ENCODE measurements around the gene MAFB. TPM values are rescaled to one million over a fixed set of nuclear protein-coding genes. Genes with fewer than 3 reads are reported as not detected.

Gene MAFB
- total and polyA plus RNA-seq, 12 donors, result 7.5 to 79.0 (median 37.6) TPM

DNA sequence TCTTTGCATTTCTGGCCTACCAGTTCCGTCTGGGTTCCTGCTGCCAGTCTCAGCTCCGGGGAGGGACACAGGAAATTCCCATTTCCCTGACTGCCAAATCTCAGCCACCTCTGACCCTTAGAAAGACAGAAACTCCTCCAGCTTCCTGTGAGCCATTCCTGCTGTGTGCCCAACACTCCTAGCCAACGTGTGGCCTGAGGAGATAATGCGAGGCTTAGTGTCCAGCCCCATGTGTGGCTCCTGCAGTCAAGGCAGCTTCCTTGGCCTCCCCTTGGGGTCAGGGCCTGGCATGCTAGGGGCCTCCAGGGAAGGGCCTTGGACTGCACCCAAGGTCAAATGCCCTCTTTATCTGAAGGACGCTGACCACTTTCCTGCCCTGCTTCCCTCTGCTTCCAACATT is 45.1 kb downstream of the MAFB start:
- WGBS, 4 donors, result 19 to 29% (median 26%) methylated on average over 4 to 5 of the region's 5 CpGs
- Histone ChIP-seq H3K27me3 (no peaks in the 10 kb centered on the region), H3K27ac (peak overlapping the region in 1 of 5 donors; percentile 23), H3K4me1 (replicated peaks in 1 of 2) (peaks cover 10 to 32% of the 10 kb centered on the region in 2 donors), H3K9me3 (replicated peaks in 1 of 3) (no peaks in the 10 kb centered on the region), H3K36me3 (replicated peaks in 1 of 2) (no peaks in the 10 kb centered on the region), H3K4me3 (no peak overlapping the region)
- peak in 6 of 7 donors; percentile 30 to 78 (median 55) for DNase-seq
- intact Hi-C loops (cut with DNase I), result no loop called here
- TF ChIP-seq, protein P1, sequence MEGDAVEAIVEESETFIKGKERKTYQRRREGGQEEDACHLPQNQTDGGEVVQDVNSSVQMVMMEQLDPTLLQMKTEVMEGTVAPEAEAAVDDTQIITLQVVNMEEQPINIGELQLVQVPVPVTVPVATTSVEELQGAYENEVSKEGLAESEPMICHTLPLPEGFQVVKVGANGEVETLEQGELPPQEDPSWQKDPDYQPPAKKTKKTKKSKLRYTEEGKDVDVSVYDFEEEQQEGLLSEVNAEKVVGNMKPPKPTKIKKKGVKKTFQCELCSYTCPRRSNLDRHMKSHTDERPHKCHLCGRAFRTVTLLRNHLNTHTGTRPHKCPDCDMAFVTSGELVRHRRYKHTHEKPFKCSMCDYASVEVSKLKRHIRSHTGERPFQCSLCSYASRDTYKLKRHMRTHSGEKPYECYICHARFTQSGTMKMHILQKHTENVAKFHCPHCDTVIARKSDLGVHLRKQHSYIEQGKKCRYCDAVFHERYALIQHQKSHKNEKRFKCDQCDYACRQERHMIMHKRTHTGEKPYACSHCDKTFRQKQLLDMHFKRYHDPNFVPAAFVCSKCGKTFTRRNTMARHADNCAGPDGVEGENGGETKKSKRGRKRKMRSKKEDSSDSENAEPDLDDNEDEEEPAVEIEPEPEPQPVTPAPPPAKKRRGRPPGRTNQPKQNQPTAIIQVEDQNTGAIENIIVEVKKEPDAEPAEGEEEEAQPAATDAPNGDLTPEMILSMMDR (IDR thresholded peaks at IDR 0.05), result no peak
- no peak for TF ChIP-seq POLR2A (IDR thresholded peaks at IDR 0.05)

DNA sequence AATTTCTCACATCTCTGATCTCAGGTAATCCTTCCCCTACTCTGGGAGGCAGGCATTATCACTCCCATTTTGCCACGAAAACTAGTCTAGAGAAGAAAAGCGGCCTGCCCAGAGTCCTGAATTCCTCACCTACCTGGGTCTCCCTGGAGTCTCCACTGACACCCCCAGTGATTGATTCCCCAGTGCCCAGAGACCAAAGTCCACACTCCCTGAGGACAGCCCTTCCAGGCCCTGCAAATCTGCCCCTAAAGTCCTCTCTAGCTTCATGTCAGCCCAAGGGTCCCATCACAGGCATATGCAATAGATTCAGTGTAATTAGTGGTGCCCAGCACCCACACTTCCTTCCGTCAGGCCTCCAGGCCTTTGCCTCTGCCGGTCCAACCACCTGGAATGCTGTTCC is 47.2 kb downstream of the MAFB start:
- peaks cover 10 to 20% of the 10 kb centered on the region in 2 donors for H3K4me1 ChIP-seq (replicated peaks in 1 of 2)
- no peaks in the 10 kb centered on the region for H3K36me3 ChIP-seq (replicated peaks in 1 of 2)
- TF ChIP-seq POLR2A (IDR thresholded peaks at IDR 0.05), result no peak
- TF ChIP-seq, protein P1 (IDR thresholded peaks at IDR 0.05), result no peak
- H3K4me3 ChIP-seq, result no peak overlapping the region
- no peak for DNase-seq
- no peak overlapping the region for H3K27ac ChIP-seq
- intact Hi-C loops (cut with DNase I), result no loop called here
- H3K9me3 ChIP-seq (replicated peaks in 1 of 3), result no peaks in the 10 kb centered on the region
- WGBS, 4 donors, result 65 to 88% (median 77%) methylated on average over 4 of the region's 4 CpGs
- H3K27me3 ChIP-seq, result no peaks in the 10 kb centered on the region

GRCh38 chr20:40641202-40641601 is 47.8 kb downstream of the MAFB start:
- Histone ChIP-seq H3K27ac (no peak overlapping the region), H3K9me3 (replicated peaks in 1 of 3) (no peaks in the 10 kb centered on the region), H3K27me3 (no peaks in the 10 kb centered on the region), H3K4me3 (no peak overlapping the region), H3K36me3 (replicated peaks in 1 of 2) (no peaks in the 10 kb centered on the region), H3K4me1 (replicated peaks in 1 of 2) (peaks cover 10 to 15% of the 10 kb centered on the region in 2 donors)
- no peak for DNase-seq
- intact Hi-C loops (cut with DNase I), result no loop called here
- WGBS, 4 donors, result 51 to 69% (median 57%) methylated on average over 2 of the region's 2 CpGs
- TF ChIP-seq POLR2A (IDR thresholded peaks at IDR 0.05), result no peak
- TF ChIP-seq, protein P1 (IDR thresholded peaks at IDR 0.05), result no peak

- DNase-seq, result no peak
- no peaks in the 10 kb centered on the region for H3K27me3 ChIP-seq
- H3K9me3 ChIP-seq (replicated peaks in 1 of 3), result no peaks in the 10 kb centered on the region
- no peaks in the 10 kb centered on the region for H3K36me3 ChIP-seq (replicated peaks in 1 of 2)
- TF ChIP-seq POLR2A (IDR thresholded peaks at IDR 0.05), result no peak
- TF ChIP-seq, protein P1 (IDR thresholded peaks at IDR 0.05), result no peak
- no peak overlapping the region for H3K27ac ChIP-seq
- intact Hi-C loops (cut with DNase I), result no loop called here
- whole genome bisulfite sequencing, 4 donors, result 84 to 95% (median 93%) methylated on average over 2 of the region's 2 CpGs
- H3K4me3 ChIP-seq, result no peak overlapping the region
- peaks cover 10 to 11% of the 10 kb centered on the region in 2 donors for H3K4me1 ChIP-seq (replicated peaks in 1 of 2)
Measured at GRCh38 chr20:40640667-40641066, 48.4 kb downstream of the MAFB start.
